ENCODE data around the gene DEFB124.
A peak's percentile ranks its signal among the peaks of the same experiment; 100 is the strongest.
"Not testable (repeated sequence)": the region's sequence is repeated elsewhere in the genome, so short reads cannot be mapped to it uniquely, and the experiment has no call there.

The DEFB124 gene

DNA sequence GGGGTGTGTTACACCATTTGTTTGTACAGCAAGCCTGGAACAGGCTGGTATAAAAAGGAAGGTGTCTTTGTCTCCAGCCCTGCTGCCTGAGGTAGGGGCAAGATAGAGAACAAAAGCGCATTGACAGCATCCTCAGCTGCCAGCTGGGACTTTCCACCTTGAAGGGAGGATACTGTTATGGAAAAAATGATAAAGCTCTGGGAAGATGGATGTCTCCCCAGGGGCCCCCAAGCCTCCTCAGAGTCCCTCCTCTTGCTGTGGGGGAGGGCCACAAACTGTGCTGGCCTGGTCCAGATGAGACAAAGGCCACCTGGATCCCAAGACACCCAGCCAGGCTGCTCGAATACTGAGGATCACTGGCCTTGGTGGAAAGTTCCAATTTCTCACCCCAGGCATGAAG, 13.2 kb upstream of the DEFB124 start:
- DNase-seq, result no peak

DNA sequence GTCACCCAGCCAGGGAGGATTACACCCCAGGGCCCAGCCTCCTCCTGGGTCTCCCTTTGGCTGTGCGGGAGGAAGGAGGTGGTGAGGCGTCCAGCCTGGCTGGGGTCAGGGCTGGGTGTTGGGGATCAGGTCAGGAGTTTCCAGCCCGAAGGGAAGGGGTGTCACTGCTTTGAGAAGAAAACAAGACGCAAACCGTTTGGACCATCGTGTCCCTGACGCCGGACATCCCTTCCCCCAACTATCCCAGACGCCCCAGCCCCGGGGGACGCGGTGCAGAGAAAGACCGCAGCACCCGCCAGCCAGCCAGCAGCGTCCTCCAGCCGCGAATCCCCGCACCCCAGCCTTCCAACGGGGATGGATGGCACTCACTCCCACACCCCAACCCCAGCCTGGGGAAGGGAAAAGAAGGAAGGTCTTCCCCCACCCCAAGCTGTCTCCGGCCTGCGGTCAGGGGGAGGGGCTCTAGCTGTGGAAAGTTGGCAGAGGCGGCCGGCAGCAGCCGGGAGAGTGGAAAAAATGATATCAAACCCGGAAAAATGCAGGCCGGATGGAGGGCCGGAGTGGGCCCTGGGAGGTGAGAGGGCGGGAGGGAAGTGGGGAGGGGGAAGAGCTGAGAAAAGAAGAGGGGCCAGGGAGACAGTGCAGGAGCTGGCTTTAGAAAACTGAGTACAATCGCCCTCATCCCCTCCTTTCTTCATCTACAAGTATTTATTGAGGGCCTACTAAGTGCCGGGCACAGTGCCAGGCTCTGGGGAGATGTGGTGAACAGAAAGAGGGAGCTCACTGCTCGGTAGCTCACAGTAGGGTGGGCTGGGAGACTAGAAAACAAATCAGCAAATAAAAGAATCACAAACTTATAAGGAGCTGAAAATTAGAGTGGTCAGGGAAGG, 10.8 kb upstream of the DEFB124 start:
- DNase-seq, result no peak

DNA sequence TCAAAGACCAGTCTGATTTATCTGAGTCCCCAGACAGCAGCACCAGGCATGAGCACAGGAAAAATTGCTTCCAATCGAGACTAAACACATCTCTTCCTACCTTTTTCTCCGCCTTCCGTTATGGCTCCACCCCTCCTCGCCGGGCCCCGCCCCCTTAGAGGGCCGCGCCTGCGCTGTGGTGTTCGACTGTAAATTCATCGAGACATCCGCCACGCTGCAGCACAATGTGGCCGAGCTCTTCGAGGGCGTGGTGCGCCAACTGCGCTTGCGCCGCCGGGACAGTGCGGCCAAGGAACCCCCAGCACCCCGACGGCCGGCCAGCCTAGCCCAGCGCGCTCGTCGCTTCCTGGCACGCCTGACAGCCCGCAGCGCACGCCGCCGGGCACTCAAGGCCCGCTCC, 9.1 kb upstream of the DEFB124 start:
- no peak for DNase-seq

DNA sequence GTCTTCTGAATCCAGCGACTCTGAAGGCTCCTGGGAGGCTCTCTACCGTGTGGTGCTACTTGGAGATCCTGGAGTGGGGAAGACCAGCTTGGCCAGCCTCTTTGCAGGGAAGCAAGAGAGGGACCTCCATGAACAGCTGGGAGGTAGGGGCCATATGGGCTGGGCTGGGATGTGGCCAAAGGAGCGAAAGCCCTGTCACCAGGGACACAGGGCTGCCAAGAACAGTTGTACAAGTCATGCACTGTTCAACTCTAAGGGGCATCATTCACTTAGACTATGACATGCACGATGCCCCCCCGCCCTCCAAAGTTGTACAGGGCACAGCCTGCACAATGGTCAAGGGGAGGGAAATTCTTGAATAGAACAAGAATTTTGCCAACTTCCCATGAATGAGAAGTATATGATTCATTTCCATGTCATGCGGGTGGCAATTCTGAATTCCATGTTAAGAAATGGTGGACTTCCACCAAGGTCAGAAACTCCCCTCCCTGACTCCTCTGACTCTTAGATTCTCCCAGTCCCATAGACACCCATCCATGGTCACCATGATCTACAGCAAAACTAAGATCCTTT, 1.8 kb upstream of the DEFB124 start:
- DNase-seq, result peak in 1 of 2 experiments; percentile 61

DNA sequence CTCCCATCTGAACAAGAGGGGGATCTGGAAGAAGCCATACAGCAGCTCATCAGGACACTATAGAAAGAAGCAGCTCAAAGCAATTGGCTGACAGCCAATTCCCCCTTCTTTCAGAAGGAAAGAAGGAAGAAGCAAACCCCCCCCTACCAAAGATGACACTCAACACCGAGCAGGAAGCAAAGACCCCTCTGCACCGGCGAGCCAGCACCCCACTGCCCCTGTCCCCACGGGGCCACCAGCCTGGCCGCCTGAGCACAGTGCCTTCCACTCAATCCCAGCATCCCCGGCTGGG, 1.3 kb upstream of the DEFB124 start:
- DNase-seq, result peak in 1 of 2 experiments; percentile 5

DNA sequence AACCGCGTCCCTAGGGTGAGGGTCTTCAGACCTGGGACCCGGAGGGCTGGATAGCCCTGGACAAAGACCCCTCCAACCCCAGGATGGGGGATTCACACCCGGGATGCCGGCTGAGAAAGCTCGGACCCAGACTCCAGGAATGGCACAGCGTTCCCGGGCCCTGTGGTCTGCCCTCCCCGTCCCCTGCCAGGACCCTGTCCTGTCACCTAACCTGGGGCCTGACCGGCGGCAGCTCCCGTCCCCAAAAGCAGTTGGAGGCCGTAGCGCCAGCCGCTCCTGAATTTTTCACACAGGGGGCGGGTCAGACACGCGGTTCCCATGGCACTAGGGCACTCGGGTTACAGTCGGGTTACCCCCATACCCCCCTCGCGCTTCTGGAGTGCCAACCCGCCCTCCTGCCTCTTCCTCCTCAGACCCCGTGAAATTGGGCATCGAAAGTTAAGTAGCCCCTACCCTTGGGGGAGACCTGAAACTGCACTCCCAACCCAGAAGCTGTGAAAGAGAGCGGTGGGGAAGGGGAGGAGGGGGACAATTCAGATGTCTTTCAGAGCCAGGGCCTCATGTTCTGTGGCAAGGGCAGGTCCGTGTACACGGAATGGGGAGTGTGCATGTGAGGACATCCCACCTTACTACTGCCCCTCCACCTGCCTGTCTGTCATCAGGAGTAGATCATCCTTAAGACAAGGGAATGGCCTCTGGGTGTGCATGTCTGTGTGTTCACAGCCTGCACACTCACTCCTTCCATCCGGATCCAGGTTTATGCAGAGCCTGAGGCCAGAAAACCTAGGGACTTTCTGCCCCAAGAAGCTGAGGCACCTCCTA, 756 bp upstream of the DEFB124 start:
- DNase-seq, result no peak

DNA sequence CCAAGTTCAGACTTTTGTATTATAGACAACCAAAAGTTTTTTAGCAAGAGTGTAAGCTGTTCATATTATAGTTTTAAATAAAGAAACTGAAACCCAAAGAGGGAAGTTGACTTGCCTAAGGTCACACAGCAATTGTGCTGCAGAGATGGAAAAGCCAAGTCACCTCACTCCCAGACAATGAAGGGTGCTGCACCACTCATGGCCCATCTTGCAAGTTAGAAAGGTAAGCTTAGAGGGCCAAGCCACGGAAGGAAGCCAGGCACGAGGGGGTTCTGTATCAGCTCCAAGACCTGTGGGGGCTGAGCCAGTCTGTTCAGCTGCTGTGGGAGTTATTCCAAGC, 860 bp downstream of the DEFB124 start:
- DNase-seq, result no peak

DNA sequence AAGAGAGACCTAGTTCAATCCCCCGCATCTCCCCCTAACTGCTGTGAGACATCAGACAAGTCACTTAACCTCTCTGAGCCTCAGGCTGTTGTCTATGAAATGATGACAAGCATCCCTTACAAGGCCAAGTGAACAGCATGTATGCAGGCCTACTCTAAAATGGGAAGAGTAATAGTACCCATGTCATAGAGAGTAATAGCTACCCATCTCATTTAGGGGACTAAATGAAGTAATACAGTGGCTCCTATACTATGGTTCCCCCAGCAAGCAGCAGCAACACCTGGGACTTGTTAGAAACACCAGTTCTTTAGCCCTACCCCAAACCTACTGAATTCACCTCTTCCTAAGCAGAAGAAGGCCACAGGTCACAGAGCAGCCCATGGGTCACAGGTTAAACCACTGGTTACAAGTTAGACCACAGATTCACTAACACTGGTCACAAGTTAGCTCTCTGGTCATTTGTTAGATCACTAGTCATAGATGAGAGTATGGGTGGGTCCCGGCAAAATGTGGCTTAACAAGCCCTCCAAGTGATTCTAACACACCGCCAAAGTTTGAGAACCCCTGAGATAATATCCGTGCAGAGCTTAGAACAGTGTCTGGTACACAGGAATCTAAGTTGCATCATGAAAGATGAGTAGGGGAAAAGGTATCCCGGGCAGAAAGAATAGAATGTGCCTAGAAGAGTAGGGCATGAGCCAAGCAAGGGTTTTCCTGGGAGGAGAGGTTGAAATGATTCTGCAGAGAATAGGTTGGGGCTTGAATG, 1.4 kb downstream of the DEFB124 start:
- DNase-seq, result no peak

DNA sequence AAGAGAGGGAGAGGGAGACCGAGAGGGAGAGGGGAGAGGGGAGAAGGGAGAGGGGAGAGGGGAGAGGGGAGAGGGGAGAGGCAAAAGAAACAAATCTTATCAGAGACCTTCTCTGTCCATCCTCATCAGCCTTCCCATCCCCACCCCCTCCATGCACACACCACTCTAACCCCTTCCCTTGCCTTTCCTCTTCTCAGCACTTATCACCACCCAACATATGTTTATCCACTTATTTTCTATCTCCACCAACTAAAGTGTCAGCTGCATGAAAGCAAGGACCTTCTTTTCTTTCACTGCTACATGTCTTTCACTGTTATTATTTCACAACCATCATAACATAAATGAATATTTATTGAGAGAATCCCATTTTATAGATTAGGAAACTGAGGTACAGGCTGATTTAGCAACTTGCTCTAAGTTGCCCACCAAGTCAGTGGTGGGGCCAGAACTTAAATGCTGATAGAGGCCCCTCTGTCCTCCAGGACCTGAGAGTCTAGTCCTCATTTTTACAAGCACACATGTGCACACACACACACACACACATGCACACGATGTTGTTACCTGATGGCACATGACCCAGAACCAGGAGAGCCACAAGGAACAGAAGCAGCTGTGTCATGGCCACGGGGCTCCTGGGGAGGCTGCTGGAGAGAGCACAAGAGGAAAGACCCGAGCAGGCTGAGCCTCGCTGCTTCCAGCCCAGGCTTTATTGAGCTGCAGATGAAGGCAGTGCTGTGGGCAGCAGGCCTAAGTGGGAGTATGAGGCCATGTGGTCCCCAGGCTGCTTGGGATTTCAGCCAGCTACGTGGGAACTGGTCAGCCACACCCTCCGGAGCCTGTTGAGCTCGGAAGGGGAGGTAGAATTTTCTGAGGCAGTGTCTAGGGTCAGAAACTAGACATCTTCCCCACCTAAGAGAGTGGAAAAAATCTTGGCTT, 2.3 kb downstream of the DEFB124 start:
- DNase-seq, result no peak

DNA sequence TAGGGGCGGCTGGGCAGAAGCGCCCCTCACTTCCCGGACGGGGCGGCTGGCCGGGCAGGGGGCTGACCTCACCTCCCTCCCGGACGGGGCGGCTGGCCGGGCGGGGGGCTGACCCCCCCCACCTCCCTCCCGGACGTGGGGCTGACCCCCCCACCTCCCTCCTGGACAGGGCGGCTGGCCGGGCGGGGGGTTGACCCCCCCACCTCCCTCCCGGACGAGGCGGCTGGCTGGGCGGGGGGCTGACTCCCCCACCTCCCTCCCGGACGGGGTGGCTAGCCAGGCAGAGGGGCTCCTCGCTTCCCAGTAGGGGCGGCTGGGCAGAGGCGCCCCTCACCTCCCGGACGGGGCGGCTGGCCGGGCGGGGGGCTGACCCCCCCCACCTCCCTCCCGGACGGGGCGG, 4.0 kb downstream of the DEFB124 start:
- not testable (repeated sequence) for DNase-seq

DNA sequence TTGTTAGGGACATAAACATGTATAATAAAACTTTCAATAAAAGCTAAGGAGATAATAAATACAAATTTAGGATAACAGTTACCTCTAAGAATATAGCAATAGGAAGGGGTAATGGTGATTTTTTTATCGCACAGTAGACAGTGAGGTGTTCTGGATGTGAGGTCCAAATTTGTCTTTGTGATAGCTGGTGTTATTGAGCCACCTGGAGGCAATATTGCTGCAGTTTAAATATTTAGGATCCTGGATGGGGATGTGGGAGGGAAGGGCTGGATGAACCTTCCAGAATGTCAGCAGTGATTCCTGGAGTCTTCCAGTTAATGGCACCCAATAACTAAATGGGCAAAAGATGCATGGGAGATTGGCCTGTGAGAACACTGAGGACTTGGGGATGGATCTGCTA, 20.6 kb downstream of the DEFB124 start:
- no peak for DNase-seq

DNA sequence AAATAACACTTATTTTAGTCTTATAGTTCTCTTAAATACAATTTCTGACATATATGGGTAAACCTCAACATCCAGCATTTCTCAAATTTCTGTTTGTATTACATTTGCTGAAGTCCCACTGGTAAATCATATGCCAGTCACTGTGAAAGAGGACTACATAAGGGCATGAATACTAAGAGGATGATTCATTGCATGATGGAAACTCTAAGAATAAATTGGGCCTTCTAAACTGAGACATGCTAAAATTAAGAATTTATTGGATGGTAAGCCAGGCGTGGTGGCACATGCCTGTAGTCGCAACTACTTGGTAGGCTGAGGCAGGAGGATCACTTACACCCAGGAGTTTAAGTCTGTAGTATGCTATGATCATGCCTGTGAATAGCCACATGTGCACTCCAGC, 22.4 kb downstream of the DEFB124 start:
- no peak for DNase-seq

DNA sequence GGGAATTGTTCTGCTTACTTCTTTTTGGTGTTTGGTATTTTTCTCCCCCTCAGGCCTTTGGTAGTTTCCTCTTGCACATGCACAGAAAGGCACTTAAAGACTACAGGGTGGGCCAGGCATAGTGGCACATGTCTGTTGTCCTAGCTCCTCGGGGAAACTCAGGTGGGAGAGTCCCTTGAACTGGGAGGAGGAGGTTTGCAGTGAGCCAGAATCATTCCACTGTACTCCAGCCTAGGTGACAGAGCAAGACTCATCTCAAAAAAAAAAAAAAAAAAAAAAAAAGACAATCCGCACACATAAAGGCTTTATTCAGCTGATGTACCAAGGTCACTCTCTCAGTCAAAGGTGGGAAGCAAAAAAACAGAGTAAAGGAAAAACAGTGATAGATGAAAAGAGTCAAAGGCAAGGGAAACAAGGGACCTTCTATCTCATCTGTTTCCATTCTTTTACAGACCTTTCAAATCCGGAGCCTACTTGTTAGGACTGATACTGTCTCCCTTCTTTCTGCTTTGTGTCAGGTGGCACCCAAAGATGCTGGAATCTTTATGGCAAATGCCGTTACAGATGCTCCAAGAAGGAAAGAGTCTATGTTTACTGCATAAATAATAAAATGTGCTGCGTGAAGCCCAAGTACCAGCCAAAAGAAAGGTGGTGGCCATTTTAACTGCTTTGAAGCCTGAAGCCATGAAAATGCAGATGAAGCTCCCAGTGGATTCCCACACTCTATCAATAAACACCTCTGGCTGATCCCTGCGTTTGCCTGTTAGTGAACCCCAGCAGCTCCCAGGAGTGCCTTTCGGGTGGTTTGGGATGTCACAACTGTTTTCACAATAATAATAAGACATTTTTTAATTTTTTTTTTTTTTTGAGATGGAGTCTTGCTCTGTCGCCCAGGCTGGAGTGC, 25.2 kb downstream of the DEFB124 start:
- DNase-seq, result no peak

DNA sequence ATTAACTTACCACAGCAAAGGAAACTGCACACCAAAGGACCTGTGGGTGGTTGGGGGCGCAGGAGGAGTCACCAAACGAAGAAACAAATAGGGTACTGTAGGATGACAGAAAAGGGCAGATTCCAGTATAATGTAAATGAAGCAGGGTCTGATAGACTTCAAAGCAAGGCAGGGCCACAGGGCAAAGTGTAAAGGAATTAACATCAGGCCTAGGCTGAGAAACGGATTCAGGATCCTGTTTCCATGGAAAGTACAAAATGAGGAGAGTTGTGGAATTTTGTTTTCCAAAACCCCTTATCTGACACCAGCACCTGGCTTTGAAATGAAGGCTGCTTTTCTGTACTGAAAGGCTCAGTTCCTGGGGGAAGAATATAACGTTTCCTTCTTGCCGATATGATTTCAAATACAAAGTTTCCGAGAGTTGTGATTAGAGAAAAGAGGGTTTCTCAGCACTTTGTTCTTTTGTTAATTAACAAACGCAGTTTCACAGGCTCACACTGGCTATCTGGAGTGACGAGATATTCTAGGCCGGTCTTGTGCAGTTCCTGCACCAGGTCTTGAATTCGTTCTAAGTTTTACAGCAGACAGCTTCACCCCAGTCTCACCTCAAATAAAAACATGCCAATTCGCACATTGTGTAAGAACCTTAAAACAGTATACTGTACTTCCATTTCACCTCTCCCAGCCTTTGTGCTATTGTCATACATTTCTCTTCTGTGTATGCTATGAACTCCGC, 28.7 kb downstream of the DEFB124 start:
- DNase-seq, result no peak

DNA sequence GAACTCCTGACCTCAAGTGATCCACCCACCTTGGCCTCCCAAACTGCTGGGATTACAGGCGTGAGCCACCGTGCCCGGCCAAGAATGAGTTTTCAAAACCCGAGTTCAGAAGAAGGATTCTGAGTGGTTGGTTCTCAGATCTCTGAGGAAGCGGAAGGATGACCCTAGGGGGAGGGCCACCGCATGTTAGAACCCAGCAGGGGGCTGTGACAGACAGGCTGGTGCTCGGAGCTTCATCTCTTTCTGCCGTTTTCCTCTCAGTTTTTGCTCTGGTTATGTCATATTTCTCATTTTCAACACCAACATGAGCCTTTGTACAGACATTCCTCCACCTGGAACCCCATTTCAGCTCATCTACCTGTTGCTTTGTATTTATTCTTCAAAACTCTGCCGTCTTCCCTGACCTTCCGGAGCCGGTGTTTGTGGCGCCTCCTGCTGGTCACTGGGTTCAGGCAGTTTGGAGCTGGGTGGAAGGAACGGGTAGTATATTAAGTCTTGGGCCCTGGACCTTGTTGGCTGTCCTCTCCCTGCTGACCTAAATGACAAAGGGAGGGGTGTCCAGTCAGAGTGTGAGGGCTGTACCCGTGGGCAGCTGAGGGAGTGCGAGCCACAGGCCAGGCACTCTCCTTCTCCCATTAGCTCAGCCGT, 34.8 kb downstream of the DEFB124 start, which contains the start of gene DEFB123:
DEFB123 (plus strand) TSS at position 621 of the 648 bp plus-strand sequence. CDS start 67 bp downstream, outside the sequence.
- DNase-seq, result no peak

DNA sequence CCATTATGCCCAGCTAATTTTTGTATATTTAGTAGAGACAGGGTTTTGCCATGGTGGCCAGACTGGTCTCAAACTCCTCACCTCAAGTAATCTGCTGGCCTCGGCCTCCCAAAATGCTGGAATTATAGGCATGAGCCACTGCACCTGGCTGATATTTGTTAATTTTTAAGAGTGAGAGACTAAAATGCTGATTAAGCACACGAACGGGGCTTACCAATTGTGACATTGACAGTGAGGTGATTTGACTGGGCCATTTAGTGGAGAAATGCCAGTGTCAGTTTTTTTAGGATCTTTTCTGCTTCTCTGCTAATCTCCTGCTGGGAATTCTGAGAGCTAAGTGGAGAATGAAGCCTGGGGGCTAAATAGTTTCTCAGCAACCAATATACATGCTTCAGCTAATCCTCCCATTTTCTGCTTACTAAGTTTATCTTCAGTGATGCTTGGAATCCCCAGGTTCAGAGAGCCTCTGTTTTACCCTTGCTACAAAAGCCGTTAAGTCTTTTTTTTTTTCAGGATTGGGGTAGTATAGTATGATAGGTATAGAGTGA, 44.3 kb downstream of the DEFB124 start:
- no peak for DNase-seq

DNA sequence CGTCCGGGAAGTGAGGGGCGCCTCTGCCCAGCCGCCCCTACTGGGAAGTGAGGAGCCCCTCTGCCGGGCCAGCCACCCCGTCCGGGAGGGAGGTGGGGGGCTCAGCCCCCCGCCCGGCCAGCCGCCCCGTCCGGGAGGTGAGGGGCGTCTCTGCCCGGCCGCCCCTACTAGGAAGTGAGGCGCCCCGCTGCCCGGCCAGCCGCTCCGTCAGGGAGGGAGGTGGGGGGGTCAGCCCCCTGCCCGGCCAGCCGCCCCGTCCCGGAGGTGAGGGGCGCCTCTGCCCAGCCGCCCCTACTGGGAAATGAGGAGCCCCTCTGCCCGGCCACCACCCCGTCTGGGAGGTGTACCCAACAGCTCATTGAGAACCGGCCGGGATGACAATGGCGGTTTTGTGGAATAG, 47.4 kb downstream of the DEFB124 start:
- not testable (repeated sequence) for DNase-seq

DNA sequence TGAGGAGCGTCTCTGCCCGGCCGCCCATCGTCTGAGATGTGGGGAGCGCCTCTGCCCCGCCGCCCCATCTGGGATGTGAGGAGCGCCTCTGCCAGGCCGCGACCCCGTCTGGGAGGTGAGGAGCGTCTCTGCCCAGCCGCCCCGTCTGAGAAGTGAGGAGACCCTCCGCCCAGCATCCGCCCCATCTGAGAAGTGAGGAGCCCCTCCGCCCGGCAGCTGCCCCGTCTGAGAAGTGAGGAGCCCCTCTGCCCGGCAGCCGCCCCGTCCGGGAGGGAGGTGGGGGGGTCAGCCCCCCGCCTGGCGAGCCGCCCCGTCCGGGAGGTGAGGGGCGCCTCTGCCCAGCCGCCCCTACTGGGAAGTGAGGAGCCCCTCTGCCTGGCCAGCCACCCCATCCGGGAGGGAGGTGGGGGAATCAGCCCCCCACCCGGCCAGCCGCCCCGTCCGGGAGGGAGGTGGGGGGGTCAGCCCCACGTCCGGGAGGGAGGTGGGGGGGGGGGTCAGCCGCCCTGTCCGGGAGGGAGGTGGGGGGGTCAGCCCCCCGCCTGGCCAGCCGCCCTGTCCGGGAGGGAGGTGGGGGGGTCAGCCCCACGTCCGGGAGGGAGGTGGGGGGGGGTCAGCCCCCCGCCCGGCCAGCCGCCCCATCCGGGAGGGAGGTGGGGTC, 47.9 kb downstream of the DEFB124 start:
- not testable (repeated sequence) for DNase-seq

DNA sequence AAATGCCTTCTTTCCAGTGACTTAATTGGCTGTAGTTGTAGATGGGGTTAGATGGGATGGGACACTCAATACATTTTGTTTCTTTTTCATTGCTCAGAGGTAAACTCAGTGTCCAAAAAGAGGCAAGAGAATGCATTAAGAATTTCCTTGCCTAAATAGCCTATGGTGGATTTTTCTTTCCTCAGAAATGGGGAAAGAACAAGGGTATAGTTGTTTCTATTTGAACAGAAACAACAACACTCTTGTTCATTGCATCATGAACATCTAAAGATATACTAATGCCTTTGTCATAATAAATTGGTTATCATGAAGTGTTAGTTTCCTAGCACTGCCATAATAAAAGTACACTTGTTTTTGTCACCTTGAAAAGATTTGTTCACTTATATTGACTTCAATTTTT, 49.1 kb downstream of the DEFB124 start:
- no peak for DNase-seq
